HuH-7 (cell line): ENCODE results near the gene ZDHHC3.

Experiments
- DNase-seq: peaks from one replicate; pipeline ENCODE4 v3.0.0; 2011; ENCODE audit warnings: low spot score

ZDHHC3 gene

GRCh38 chr3:44976002-44976815 lies at the start of gene ZDHHC3, which contains the start of gene EXOSC7:
Gene ZDHHC3 (minus strand): TSS chr3:44976174. CDS start chr3:44959436, 16,738 bp downstream.
Gene EXOSC7 (plus strand): TSS chr3:44976244. CDS start chr3:44976278, 34 bp downstream.
- peak; percentile 95 for DNase-seq

GRCh38 chr3:45024542-45025255 lies 48.7 kb upstream of the ZDHHC3 start:
- DNase-seq = no peak

GRCh38 chr3:45023675-45024074 lies 47.7 kb upstream of the ZDHHC3 start:
- DNase-seq = no peak

GRCh38 chr3:45021524-45022297 lies 45.7 kb upstream of the ZDHHC3 start:
- no peak for DNase-seq

GRCh38 chr3:45020534-45020933 lies 44.6 kb upstream of the ZDHHC3 start:
- no peak for DNase-seq

- no peak for DNase-seq
These were observed 41.8 kb upstream of the ZDHHC3 start for GRCh38 chr3:45017821-45018220.

- no peak for DNase-seq
These were observed 40.9 kb upstream of the ZDHHC3 start for GRCh38 chr3:45016916-45017315.

GRCh38 chr3:45012577-45012976 lies 36.6 kb upstream of the ZDHHC3 start:
- no peak for DNase-seq

- no peak for DNase-seq
These were observed 36.0 kb upstream of the ZDHHC3 start for GRCh38 chr3:45011756-45012508.

- no peak for DNase-seq
These were observed 34.9 kb upstream of the ZDHHC3 start for GRCh38 chr3:45010811-45011333.

- DNase-seq = no peak
These were observed 33.9 kb upstream of the ZDHHC3 start for GRCh38 chr3:45009868-45010267.

- DNase-seq = no peak
These were observed 32.1 kb upstream of the ZDHHC3 start for GRCh38 chr3:45008117-45008516.

- DNase-seq = no peak
These were observed 31.1 kb upstream of the ZDHHC3 start for GRCh38 chr3:45007091-45007490.

- no peak for DNase-seq
These were observed 27.9 kb upstream of the ZDHHC3 start for GRCh38 chr3:45003859-45004258.

- DNase-seq = no peak
These were observed 27.4 kb upstream of the ZDHHC3 start for GRCh38 chr3:45003406-45003805.

GRCh38 chr3:45002720-45003119 lies 26.7 kb upstream of the ZDHHC3 start:
- DNase-seq = no peak

GRCh38 chr3:45002139-45002660 lies 26.2 kb upstream of the ZDHHC3 start:
- DNase-seq = no peak

- no peak for DNase-seq
These were observed 25.8 kb upstream of the ZDHHC3 start for GRCh38 chr3:45001738-45002137.

- no peak for DNase-seq
These were observed 24.8 kb upstream of the ZDHHC3 start for GRCh38 chr3:45000823-45001222.

GRCh38 chr3:44999782-45000181 lies 23.8 kb upstream of the ZDHHC3 start:
- DNase-seq = no peak

GRCh38 chr3:44996556-44996969 lies 20.6 kb upstream of the ZDHHC3 start:
- DNase-seq = peak; percentile 87
